AG09319 (cell line): Measurements from ENCODE around the gene PRMT3.
"Not testable (repeated sequence)": the region's sequence is repeated elsewhere in the genome, so short reads cannot be mapped to it uniquely, and the experiment has no call there.

ENCODE experiments used
- DNase-seq: peaks from one replicate; pipeline ENCODE4 v3.0.0-alpha.2; 2010; ENCODE audit warnings: low read depth; ENCODE audit errors: extremely low read depth
- TF ChIP-seq, protein P1 (sequence below): IDR thresholded peaks from 2 replicates; pipeline ENCODE4 v1.5.1; 2011; ENCODE audit warnings: low read depth, mild to moderate bottlenecking, inconsistent platforms, low read length, moderate library complexity

The PRMT3 gene

GRCh38 chr11:20457934-20458680, 70.6 kb downstream of the PRMT3 start:
- TF ChIP-seq, protein P1, sequence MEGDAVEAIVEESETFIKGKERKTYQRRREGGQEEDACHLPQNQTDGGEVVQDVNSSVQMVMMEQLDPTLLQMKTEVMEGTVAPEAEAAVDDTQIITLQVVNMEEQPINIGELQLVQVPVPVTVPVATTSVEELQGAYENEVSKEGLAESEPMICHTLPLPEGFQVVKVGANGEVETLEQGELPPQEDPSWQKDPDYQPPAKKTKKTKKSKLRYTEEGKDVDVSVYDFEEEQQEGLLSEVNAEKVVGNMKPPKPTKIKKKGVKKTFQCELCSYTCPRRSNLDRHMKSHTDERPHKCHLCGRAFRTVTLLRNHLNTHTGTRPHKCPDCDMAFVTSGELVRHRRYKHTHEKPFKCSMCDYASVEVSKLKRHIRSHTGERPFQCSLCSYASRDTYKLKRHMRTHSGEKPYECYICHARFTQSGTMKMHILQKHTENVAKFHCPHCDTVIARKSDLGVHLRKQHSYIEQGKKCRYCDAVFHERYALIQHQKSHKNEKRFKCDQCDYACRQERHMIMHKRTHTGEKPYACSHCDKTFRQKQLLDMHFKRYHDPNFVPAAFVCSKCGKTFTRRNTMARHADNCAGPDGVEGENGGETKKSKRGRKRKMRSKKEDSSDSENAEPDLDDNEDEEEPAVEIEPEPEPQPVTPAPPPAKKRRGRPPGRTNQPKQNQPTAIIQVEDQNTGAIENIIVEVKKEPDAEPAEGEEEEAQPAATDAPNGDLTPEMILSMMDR = no peak
- DNase-seq = no peak

DNA sequence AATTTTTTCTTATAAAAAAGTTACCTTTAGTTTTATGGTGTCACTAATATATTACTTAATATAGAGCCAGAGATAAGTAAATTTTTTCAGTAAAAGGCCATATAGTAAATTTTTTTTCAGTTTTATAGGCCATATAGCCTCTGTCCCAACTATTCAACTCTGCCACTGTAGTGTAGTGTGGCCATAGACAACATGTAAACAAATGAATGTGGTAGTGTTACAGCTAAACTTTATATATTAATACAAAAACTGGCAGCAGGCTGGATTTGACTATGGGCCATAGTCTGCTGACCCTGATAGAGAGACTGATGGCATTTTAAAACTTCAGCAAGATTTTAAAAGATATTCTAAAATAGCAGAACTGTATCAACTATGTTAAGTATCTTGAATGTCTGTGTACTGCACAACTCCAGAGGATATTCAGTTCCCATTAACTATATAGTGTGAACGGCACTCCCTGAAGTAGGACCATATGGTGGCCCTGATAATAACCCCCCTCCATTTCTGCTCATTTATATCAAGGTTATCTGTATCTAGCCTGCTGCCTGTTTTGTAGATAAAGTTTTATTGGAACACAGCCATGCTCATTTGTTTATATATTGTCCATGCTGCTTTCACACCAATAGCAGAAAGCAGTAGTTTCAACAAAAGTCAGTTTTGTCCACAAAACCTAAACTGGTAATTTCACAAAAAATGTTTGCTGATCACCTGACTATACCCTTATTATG, 71.6 kb downstream of the PRMT3 start:
- no peak for DNase-seq
- TF ChIP-seq, protein P1 = no peak

DNA sequence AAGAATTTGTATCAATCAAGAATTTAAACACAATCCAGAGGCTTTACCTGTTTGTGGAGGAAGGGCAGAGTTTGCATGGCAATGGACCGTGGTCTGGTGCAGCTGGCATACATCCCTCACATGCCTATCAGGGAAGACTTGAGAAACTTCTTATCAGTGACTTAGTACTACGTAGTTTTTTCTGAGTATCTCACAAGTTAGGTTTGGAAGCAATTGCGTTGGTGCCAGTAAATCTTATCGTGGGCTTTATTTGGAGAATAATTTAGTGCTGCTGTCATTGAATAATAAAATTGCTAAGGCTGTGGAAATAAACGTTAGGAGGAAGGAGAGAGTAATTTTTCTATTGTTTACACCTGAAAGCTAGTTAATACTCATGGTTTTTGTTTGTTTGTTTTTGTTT, 72.3 kb downstream of the PRMT3 start:
- TF ChIP-seq, protein P1 = no peak
- DNase-seq = no peak

GRCh38 chr11:20464518-20464917, 77.0 kb downstream of the PRMT3 start:
- TF ChIP-seq, protein P1 = no peak
- DNase-seq = no peak

- DNase-seq = no peak
- TF ChIP-seq, protein P1 = no peak
These were observed 80.1 kb downstream of the PRMT3 start for GRCh38 chr11:20467487-20468185.

DNA sequence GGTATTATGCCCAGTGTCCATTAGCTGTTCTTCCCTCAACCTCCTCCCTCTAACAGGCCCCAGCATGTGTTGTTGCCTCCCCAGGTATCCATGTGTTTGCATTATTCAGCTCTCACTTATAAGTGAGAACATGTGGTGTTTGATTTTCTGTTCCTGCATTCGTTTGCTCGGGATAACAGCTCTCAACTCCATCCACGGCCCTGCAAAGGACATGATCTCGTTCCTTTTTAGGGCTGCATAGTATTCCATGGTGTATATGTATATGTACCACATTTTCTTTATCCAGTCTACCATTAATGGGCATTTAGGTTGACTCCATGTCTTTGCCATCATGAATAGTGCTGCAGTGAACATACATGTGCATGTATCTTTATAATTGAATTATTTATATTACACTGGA, 82.8 kb downstream of the PRMT3 start:
- DNase-seq = no peak
- TF ChIP-seq, protein P1 = no peak

- not testable (repeated sequence) for DNase-seq
These were observed 84.4 kb downstream of the PRMT3 start for GRCh38 chr11:20471929-20472328.
